ENCODE results near the gene EPN3. TPM values are rescaled to one million over a fixed set of nuclear protein-coding genes. Genes with fewer than 3 reads are reported as not detected.

The EPN3 gene
- total RNA-seq, 1 experiment from 2014 or later, result 20.5 TPM

- Histone ChIP-seq H3K4me3 (ENCODE audit: low read length) (peak overlapping the region; percentile 71), H3K9me2 (replicated peaks; ENCODE audit: low read length) (no peaks in the 10 kb centered on the region), H4K20me1 (ENCODE audit: low read length) (no peaks in the 10 kb centered on the region), H3K9me3 (ENCODE audit: low read length) (no peaks in the 10 kb centered on the region), H2AFZ (ENCODE audit: low read length) (peak overlapping the region; percentile 82), H3K79me2 (ENCODE audit: low read length) (no peaks in the 10 kb centered on the region), H3F3A (ENCODE audit: low read length, unreplicated experiment) (no peaks in the 10 kb centered on the region), H3K9ac (ENCODE audit: low read length) (peak overlapping the region; percentile 81), H3K27ac (ENCODE audit: low read length) (peak overlapping the region; percentile 84), H3K36me3 (ENCODE audit: low read depth, low read length) (peaks cover 2% of the 10 kb centered on the region; the same call in 1 of the 2 replicates), H3K4me1 (ENCODE audit: insufficient read depth, low read length) (peaks cover 25% of the 10 kb centered on the region), H3K27me3 (ENCODE audit: low read length) (no peaks in the 10 kb centered on the region), H3K4me2 (ENCODE audit: low read length) (peak overlapping the region; percentile 89)
- CTCF ChIA-PET, result interaction anchor here (0.6 to 1.2 kb wide), 4 partner anchors 63 to 154 kb away, joined by 3 to 7 read pairs (median 4); no protein-coding TSS in a partner anchor
- POLR2A ChIA-PET (ENCODE audit: unreplicated experiment), result interaction anchor here (0.6 to 0.7 kb wide), 3 partner anchors 155 to 184 kb away, joined by 3 read pairs; no protein-coding TSS in a partner anchor
- TF ChIP-seq EZH2 (IDR thresholded peaks at IDR 0.05; ENCODE audit: low read length, unreplicated experiment) (no peak), CTCF (conservative IDR thresholded peaks at IDR 0.05; ENCODE audit: low read depth, low read length) (peak; percentile 34; the same call in 1 of the 2 replicates), EZH2phosphoT487 (IDR thresholded peaks at IDR 0.05; ENCODE audit: borderline replicate concordance, low read length) (no peak)
- intact Hi-C loops (cut with micrococcal nuclease), result loop anchor here (1.0 kb wide), 1 partner anchor 60 kb away; no protein-coding TSS in a partner anchor
- peak; percentile 70 for ATAC-seq
- peak; percentile 92 for DNase-seq
- TSS peak; percentile 84 for BruUV-seq (replicated peaks)
These were observed 9.5 kb downstream of the EPN3 start for GRCh38 chr17:50541716-50542688.

GRCh38 chr17:50542795-50543774, 10.6 kb downstream of the EPN3 start:
- Histone ChIP-seq H3K36me3 (ENCODE audit: low read depth, low read length) (no peaks in the 10 kb centered on the region; the same call in 1 of the 2 replicates), H3K9ac (ENCODE audit: low read length) (peak overlapping the region; percentile 81)
- CTCF ChIA-PET, result interaction anchor here (1.0 to 1.2 kb wide), 3 partner anchors 64 to 152 kb away, joined by 3 to 7 read pairs (median 5); no protein-coding TSS in a partner anchor

More at GRCh38 chr17:50542795-50543774, 10.6 kb downstream of the EPN3 start:
- POLR2A ChIA-PET (ENCODE audit: unreplicated experiment), result interaction anchor here (0.6 kb wide), 1 partner anchor 130 kb away, joined by 4 read pairs; no protein-coding TSS in a partner anchor
- Histone ChIP-seq H3K4me3 (ENCODE audit: low read length) (peak overlapping the region; percentile 71), H3K79me2 (ENCODE audit: low read length) (peaks cover 9% of the 10 kb centered on the region), H3F3A (ENCODE audit: low read length, unreplicated experiment) (no peaks in the 10 kb centered on the region), H3K4me1 (ENCODE audit: insufficient read depth, low read length) (peaks cover 34% of the 10 kb centered on the region), H3K4me2 (ENCODE audit: low read length) (peak overlapping the region; percentile 89), H4K20me1 (ENCODE audit: low read length) (no peaks in the 10 kb centered on the region), H3K9me3 (ENCODE audit: low read length) (no peaks in the 10 kb centered on the region), H3K27me3 (ENCODE audit: low read length) (no peaks in the 10 kb centered on the region), H3K9me2 (replicated peaks; ENCODE audit: low read length) (no peaks in the 10 kb centered on the region), H3K27ac (ENCODE audit: low read length) (peak overlapping the region; percentile 84), H2AFZ (ENCODE audit: low read length) (peak overlapping the region; percentile 82; the same call in 1 of the 2 replicates)
- intact Hi-C loops (cut with micrococcal nuclease), result loop anchor here (1.0 kb wide), 1 partner anchor 61 kb away; no protein-coding TSS in a partner anchor
- BruUV-seq (replicated peaks), result no TSS peak
- no peak for TF ChIP-seq EZH2 (IDR thresholded peaks at IDR 0.05; ENCODE audit: low read length, unreplicated experiment)
- TF ChIP-seq CTCF (conservative IDR thresholded peaks at IDR 0.05; ENCODE audit: low read depth, low read length), result no peak
- no peak for TF ChIP-seq EZH2phosphoT487 (IDR thresholded peaks at IDR 0.05; ENCODE audit: borderline replicate concordance, low read length)
- DNase-seq (peak; percentile 75), ATAC-seq (peak; percentile 28)

All from PC-3 (cell line).